GM21528 (cell line): ENCODE measurements around the gene ATG7.
"Not testable (repeated sequence)": the region's sequence is repeated elsewhere in the genome, so short reads cannot be mapped to it uniquely, and the experiment has no call there.

Experiments used
- ATAC-seq: cut with Tn5 transposase; IDR thresholded peaks from one replicate; pipeline ENCODE4 v1.9.1; 2021; ENCODE audit warnings: mild to moderate bottlenecking, moderate library complexity; ENCODE audit not compliant: unreplicated experiment, low FRiP score

The ATG7 gene

DNA sequence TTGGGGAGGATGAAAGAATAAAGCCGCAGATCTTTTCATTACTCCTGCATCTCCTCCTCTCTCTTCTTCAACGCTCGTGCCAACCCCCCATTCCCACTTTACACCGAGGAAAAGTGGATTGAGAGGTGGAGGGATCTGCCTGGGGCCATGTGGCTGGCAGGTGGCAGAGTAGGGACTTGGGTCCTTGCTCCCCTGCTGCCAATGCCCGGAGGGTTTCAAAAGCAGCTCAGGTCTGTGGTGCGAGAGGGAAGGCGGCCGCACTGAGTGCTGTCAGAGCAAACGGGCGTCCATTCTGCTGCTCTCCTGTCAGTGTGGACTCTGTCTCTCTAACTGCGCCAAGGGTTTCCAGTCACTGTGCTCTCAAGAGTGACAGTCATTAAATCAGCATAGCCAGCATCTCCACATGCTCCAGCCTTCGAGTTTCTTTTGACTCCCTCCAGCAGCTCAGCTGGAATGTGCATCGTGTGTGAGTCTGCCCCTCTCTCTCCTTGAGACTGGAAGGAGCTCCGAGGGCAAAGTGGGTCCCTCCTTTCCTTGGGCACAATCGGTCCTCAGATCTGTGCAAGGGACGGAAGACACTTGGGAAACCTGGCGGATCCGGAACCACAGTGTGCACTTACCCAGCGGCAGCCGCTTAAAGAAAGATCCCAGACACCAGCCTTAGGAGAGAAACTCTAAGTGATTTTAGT, 302.9 kb downstream of the ATG7 start:
- no peak for ATAC-seq

- ATAC-seq: no peak
Observed at GRCh38 chr3:11575677-11576076, 303.5 kb downstream of the ATG7 start.

GRCh38 chr3:11576453-11576852, 304.3 kb downstream of the ATG7 start:
- ATAC-seq: no peak

- no peak for ATAC-seq
Observed at GRCh38 chr3:11578169-11578568, 306.0 kb downstream of the ATG7 start.

DNA sequence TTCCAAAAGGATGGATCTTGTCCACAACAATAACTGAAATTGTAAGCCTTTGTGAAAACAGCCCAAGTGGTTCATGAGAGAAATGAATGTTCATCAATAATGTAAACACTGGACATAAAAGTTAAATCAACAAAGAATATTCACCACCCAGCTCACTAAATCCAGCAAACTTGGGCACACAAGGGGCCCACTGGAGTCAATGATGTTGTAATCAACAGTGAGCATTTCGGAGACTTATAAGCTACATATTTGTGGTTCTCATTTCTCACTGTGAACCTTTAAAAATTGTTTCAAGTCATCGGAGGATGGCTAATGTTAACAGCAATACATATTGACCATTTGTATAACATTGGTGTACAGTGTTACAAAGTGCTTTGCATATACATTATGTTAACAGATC, 308.4 kb downstream of the ATG7 start:
- ATAC-seq: no peak

DNA sequence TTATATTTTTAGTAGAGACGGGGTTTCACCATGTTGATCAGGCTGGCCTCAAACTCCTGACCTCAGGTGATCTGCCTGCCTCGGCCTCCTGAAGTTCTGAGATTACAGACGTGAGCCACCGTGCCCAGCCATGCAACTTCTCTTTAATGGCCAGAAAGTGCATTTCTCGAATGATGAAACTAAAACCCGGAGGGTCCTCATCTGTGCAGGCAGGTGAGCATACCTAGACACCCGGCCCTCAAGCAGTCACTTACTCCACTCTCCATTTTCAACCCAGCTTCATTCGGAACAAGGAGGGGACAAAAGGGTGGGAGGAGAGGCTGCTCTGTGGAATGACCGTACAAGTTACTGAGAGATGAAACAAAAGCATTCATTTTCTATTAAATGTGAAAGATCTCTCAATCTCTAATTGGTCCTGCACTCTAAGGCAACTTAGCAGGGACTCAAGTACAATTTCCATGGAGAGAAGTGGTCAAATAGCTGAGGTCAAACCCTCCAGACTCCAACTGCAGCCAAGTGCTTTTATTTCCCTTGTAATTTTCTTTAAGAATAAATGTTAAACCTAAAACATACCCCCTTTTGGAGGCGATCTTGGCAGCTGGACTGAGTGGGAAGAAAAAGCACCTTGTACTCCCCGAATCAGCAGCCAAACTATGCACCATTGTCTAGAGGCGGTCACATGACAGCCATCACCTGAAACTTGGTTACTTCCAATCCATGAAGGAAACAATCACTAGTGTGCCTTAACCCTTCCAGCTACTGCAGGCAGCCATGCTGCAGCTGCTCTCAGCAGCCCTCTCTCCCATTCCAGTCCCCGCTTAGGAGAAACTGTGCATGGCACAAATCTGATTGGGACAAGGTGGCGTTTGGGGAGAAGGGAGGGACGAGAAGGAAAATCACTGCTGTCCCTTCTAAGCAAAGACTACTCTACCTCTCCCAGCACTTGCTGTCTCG, 309.3 kb downstream of the ATG7 start:
- ATAC-seq: no peak

DNA sequence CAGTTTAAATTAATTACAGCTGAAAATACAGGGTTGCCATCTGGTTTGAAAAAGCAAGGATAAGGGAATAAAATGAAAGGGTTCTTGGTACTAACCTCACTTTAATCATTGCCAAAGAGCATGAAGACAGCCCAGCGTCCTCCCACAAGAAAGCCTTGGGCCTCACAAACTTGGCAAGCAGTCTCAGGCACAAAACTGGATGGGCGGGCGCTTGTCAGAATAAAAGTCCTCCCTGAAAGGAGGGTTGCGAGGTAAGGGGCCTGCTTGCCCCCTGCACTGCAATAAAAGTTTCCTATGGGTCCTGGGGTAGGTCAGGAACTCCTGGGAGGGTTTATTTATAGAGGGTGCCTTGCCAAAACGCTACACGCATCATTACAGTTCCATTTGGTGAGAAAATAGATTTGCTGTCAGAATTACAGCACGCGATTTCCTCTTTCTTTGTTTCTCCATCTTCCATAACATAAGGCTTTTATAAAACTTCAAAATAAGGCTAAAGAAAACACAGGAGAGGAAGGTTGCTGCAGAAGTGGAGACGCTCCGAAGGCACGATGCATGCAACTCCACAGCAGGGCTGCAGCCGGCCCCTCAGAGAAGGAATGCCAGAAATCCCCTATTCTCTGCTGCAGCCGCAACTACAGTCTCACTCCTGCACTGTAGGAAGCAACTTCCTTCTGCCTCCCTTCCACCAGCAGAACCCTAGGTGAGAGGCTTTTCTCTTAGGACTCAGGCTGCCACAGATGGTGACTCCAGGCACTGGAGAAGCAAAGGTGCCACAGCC, 310.2 kb downstream of the ATG7 start:
- ATAC-seq: no peak

GRCh38 chr3:11583235-11583634, 311.0 kb downstream of the ATG7 start:
- no peak for ATAC-seq

GRCh38 chr3:11583638-11584046, 311.4 kb downstream of the ATG7 start:
- ATAC-seq: no peak

- ATAC-seq: no peak
Observed at GRCh38 chr3:11584570-11584969, 312.4 kb downstream of the ATG7 start.

DNA sequence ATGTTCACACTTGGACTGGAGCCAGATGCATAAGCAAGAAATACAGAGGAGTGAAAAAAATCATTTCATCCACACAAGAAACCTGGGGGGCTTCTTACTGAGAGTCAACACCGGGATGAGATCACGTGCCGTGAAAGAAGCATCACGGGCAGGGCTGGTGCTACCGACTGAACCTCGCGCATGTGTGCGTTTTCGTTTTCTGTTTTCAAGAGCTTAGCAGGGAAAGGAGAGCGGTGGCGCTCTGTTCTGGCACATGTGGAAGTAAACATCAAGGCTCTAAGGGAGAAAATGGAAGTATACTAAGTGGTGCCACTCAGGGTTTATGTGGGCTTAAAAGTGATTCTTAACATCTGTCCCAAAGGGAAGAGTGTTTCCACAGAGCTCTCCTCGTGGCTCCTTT, 315.6 kb downstream of the ATG7 start:
- no peak for ATAC-seq

DNA sequence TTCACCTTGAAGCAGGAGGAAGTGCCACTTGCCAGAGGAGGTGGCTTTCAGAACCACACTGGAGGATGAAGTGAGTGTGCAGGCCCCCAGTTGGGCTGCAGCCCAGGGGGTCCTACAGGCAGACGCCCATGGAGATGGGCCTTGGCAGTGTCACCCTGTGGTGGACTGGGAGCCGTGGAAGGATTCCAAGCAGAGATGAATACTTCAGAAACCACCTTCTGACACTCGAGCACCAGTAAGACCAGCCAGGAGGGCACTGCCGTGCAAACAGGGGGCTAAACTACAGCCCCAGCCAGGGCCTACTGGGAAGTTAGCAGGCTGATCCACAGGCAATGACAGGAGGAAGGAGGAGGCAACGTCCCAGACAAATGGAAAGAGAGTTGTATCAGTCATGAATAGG, 316.1 kb downstream of the ATG7 start:
- ATAC-seq: no peak

DNA sequence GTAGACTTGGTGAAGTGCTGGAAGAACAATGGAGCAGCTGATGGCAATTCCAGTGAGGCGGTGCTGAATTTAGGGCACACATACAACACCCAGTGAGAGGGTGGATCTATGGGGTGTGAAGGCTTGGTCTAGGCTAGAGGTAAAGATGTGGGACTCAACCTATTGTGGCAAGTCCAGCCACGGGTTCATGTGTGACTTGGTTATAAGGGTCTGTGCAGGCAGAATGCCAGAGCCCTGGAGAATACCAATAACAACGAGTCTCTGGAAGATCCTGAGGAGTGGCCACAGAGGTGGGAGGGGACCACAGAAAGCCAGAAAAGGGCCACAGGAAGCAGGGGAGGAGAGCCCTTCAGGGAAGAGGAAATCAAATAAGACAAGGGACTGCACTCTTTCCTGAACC, 316.6 kb downstream of the ATG7 start:
- ATAC-seq: no peak

- ATAC-seq: no peak
Observed at GRCh38 chr3:11589706-11590105, 317.5 kb downstream of the ATG7 start.

- ATAC-seq: no peak
Observed at GRCh38 chr3:11591002-11591355, 318.8 kb downstream of the ATG7 start.

- ATAC-seq: no peak
Observed at GRCh38 chr3:11591391-11592282, 319.4 kb downstream of the ATG7 start.

- ATAC-seq: no peak
Observed at GRCh38 chr3:11592445-11593298, 320.5 kb downstream of the ATG7 start.

DNA sequence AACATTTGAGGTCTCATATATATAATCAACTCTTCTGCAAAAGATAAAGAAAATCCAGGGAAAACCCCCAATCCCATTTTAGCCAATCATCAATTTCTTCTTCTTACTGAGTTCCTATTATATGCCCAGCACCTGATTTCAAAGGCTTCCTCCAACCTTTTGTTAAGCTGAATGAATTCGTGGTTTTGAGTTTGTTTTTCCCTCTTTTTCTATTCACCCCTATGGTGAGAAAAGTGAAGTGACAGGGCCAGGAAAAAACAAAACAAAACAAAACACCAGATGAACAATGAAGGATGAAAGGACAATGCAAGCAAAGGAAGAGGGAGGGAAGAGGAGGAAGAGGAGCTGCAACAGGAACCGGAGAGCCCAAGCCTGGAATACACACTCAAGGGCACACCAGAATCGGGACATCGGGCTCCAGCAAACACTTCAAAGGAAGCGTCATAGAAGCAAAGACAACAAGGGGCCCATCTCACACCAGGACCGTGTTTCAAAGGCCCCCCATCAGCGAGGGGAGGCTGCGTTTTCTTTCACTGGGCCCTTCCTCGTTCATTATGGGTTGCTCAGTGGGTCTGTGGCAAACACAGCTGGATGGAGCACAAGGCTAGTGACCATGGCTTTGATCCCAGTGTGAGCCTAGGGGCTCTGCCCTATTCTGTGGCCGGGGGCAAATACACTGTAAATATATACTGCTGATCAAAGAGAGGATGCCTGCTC, 321.3 kb downstream of the ATG7 start:
- no peak for ATAC-seq

DNA sequence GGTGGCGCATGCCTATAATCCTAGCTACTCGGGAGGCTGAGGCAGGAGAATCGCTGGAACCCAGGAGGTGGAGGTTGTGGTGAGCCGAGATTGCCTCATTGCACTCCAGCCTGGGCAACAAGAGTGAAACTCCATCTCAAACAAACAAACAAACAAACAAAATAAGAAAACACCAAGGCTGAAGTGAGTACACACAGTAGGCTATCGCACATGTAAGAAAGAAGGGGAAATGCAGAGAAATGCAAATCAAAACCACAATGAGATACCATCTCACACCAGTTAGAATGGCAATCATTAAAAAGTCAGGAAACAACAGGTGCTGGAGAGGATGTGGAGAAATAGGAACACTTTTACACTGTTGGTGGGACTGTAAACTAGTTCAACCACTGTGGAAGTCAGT, 322.8 kb downstream of the ATG7 start:
- not testable (repeated sequence) for ATAC-seq
